Measurements from ENCODE around the gene COL12A1. TPM values are rescaled to one million over a fixed set of nuclear protein-coding genes. Genes with fewer than 3 reads are reported as not detected.

COL12A1 gene
- total RNA-seq, 1 donor from 2014 or later: 2,335 TPM

DNA sequence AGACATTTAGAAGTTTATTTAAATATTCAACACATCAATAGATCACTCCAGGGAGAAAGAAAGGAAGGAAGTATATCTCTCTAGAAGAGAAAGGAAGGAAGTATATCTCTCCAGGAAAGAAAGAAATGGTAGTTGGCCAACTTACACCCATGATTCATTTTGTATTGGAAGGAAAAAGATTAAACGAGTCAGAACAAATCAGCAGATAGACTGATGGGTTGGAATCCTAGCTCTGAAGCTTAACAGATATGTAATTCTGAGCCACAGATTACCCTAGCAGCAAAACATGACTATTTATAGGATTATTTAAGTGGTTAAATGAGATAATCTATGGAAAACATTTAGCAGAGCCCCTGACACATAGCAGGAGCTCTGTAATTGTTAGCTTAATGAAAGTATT lies 27.1 kb downstream of the COL12A1 start:
- H3K36me3 Mint-ChIP-seq (ENCODE audit: unreplicated experiment): peaks cover 77% of the 10 kb centered on the region
- no peak for DNase-seq (ENCODE audit: extremely low spot score, unreplicated experiment)
- H3K4me3 Mint-ChIP-seq (ENCODE audit: unreplicated experiment): no peak overlapping the region

DNA sequence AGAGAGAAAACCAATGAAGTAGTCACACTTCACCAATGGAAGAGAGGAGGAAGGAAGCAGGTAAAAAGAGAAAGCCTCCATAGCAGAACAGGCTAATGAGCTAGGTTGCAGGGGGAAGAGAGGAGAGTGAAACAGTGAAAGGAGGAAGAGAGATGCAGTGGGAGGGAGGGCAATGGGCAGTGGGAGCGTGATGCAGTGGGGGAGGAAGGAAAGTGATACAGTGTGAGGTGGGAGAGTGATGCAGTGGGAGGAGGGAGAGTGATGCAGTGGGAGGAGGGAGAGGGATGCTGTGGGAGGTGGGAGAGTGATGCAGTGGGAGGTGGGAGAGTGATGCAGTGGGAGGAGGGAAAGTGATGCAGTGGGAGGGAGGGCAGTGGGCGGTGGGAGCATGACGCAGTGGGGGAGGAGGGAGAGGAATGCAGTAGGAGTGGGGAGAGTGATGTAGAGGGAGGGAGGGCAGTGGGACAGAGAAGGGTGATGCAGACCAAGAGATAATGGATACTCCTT lies 29.7 kb downstream of the COL12A1 start:
- H3K4me1 Mint-ChIP-seq (ENCODE audit: unreplicated experiment): peaks cover 49% of the 10 kb centered on the region
- DNase-seq (ENCODE audit: extremely low spot score, unreplicated experiment): no peak
- H3K27me3 Mint-ChIP-seq (ENCODE audit: unreplicated experiment): no peaks in the 10 kb centered on the region
- H3K9me3 Mint-ChIP-seq (ENCODE audit: unreplicated experiment): no peaks in the 10 kb centered on the region
- H3K4me3 Mint-ChIP-seq (ENCODE audit: unreplicated experiment): no peak overlapping the region
- peaks cover 74% of the 10 kb centered on the region for H3K36me3 Mint-ChIP-seq (ENCODE audit: unreplicated experiment)
- H3K27ac Mint-ChIP-seq (ENCODE audit: unreplicated experiment): peak overlapping the region; percentile 79
- TF ChIP-seq, protein P1, sequence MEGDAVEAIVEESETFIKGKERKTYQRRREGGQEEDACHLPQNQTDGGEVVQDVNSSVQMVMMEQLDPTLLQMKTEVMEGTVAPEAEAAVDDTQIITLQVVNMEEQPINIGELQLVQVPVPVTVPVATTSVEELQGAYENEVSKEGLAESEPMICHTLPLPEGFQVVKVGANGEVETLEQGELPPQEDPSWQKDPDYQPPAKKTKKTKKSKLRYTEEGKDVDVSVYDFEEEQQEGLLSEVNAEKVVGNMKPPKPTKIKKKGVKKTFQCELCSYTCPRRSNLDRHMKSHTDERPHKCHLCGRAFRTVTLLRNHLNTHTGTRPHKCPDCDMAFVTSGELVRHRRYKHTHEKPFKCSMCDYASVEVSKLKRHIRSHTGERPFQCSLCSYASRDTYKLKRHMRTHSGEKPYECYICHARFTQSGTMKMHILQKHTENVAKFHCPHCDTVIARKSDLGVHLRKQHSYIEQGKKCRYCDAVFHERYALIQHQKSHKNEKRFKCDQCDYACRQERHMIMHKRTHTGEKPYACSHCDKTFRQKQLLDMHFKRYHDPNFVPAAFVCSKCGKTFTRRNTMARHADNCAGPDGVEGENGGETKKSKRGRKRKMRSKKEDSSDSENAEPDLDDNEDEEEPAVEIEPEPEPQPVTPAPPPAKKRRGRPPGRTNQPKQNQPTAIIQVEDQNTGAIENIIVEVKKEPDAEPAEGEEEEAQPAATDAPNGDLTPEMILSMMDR (IDR thresholded peaks at IDR 0.05): no peak

More for the DNA sequence above, 27.1 kb downstream of the COL12A1 start:
- no peaks in the 10 kb centered on the region for H3K9me3 Mint-ChIP-seq (ENCODE audit: unreplicated experiment)
- peak overlapping the region; percentile 50 for H3K27ac Mint-ChIP-seq (ENCODE audit: unreplicated experiment)
- TF ChIP-seq, protein P1 (IDR thresholded peaks at IDR 0.05): no peak
- H3K27me3 Mint-ChIP-seq (ENCODE audit: unreplicated experiment): no peaks in the 10 kb centered on the region
- peaks cover 39% of the 10 kb centered on the region for H3K4me1 Mint-ChIP-seq (ENCODE audit: unreplicated experiment)

DNA sequence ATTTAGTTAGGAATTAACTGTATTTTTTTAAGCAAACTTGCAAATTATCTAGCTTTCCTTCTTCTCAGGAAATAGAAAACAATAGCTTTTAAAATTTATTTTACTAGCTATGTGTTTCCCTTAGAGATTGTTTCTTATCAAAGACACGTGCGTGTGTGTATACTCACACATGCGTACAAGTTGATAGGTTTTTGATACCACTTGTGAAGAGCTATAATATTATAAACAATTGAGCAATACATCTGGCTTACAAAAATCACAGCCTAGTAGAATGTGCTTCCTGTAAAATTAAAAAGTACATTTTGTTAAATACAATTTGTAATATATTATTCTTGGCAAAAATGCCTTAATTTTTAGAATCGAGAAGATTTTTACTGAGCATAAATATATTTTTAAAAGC lies 33.9 kb downstream of the COL12A1 start:
- Mint-ChIP-seq H3K4me3 (ENCODE audit: unreplicated experiment) (no peak overlapping the region), H3K36me3 (ENCODE audit: unreplicated experiment) (peaks cover 83% of the 10 kb centered on the region), H3K4me1 (ENCODE audit: unreplicated experiment) (peaks cover 71% of the 10 kb centered on the region), H3K9me3 (ENCODE audit: unreplicated experiment) (no peaks in the 10 kb centered on the region), H3K27me3 (ENCODE audit: unreplicated experiment) (no peaks in the 10 kb centered on the region), H3K27ac (ENCODE audit: unreplicated experiment) (peak overlapping the region; percentile 88)
- TF ChIP-seq, protein P1 (IDR thresholded peaks at IDR 0.05): no peak
- DNase-seq (ENCODE audit: extremely low spot score, unreplicated experiment): no peak

DNA sequence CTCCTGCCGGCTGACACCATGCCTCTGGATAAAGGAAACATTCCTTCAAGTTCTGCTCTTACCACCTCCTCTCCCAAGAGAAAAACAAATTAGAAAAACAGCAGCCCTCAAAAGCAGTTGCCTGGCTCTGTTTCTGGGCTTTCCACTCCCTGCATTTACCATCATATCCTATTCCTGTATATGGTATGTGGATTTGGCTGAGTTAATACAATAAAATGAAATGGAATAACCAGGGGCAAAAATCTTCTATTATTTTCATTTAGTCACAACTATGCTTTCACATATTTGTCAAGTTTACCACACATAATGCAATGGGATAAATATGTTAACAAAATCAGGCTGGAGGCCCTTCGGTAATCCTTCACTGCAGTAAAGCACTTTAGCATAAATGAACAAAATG lies 34.3 kb downstream of the COL12A1 start:
- Mint-ChIP-seq H3K27ac (ENCODE audit: unreplicated experiment) (peak overlapping the region; percentile 88), H3K27me3 (ENCODE audit: unreplicated experiment) (no peaks in the 10 kb centered on the region), H3K9me3 (ENCODE audit: unreplicated experiment) (no peaks in the 10 kb centered on the region), H3K4me3 (ENCODE audit: unreplicated experiment) (peak overlapping the region; percentile 38), H3K4me1 (ENCODE audit: unreplicated experiment) (peaks cover 76% of the 10 kb centered on the region), H3K36me3 (ENCODE audit: unreplicated experiment) (peaks cover 83% of the 10 kb centered on the region)
- no peak for DNase-seq (ENCODE audit: extremely low spot score, unreplicated experiment)
- TF ChIP-seq, protein P1 (IDR thresholded peaks at IDR 0.05): no peak

DNA sequence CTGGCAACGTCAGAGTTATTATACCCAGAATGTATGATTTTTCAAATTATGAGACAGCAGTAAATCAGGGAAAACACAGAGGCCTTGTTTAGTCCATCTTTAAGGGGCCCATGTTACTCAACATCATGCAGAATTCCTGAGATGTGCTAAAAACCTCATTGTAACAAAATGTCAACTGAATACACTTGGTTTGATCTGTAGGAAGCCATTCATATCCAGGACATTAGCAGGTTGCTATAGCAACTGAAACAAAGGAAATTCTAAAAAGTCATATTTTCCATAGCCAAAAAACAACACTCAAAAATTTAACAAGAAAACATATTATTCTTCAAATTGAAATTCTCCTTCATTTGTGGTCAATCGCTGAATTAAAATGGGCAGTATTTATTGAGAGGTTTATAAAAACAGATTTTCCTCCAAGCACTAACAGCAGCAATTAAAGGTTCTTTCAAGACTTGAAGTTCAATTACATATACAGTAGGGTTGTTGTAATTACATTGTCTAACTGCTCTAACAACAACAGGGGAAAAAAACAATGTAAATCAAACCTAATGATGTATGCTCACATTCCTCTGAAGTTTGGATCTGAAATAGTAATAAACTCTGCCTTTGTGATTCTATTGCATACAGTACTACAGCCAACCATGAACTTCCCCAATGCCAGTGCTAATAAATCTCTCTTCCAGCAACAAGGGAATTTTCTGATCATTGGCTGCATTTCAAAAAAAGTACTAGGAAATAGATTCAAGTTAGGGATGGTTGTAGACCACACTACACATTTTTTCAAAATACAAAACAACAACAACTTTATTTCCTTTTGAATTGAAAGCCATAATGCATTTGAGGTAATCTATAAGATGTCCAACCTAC lies 34.9 kb downstream of the COL12A1 start:
- H3K27ac Mint-ChIP-seq (ENCODE audit: unreplicated experiment): peak overlapping the region; percentile 88
- H3K36me3 Mint-ChIP-seq (ENCODE audit: unreplicated experiment): peaks cover 84% of the 10 kb centered on the region
- TF ChIP-seq, protein P1 (IDR thresholded peaks at IDR 0.05): no peak
- H3K9me3 Mint-ChIP-seq (ENCODE audit: unreplicated experiment): no peaks in the 10 kb centered on the region
- H3K27me3 Mint-ChIP-seq (ENCODE audit: unreplicated experiment): no peaks in the 10 kb centered on the region
- peaks cover 81% of the 10 kb centered on the region for H3K4me1 Mint-ChIP-seq (ENCODE audit: unreplicated experiment)
- H3K4me3 Mint-ChIP-seq (ENCODE audit: unreplicated experiment): peak overlapping the region; percentile 7
- DNase-seq (ENCODE audit: extremely low spot score, unreplicated experiment): no peak

Measured in osteocyte (in vitro differentiated cells).